IPS-11a (cell line): Measurements from ENCODE around the gene GPR137B.
"Not testable (repeated sequence)": the region's sequence is repeated elsewhere in the genome, so short reads cannot be mapped to it uniquely, and the experiment has no call there.

Experiments used
- H3K4me3 ChIP-seq: one replicate; pipeline ENCODE4 v1.5.1; 2013; ENCODE audit warnings: low read depth, low read length, control low read depth

Gene GPR137B

GRCh38 chr1:236142253-236143103 is at the start of gene GPR137B:
TSS of gene GPR137B (plus strand) at chr1:236142539. CDS start at chr1:236142623, 84 bp downstream.
- peak within 1 kb of the TSS; percentile 70 for H3K4me3 ChIP-seq

- no peak overlapping the region for H3K4me3 ChIP-seq
Observed at GRCh38 chr1:236092899-236093298, 49.4 kb upstream of the GPR137B start.

- H3K4me3 ChIP-seq, result no peak overlapping the region
Observed at GRCh38 chr1:236095705-236096520, 46.4 kb upstream of the GPR137B start.

DNA sequence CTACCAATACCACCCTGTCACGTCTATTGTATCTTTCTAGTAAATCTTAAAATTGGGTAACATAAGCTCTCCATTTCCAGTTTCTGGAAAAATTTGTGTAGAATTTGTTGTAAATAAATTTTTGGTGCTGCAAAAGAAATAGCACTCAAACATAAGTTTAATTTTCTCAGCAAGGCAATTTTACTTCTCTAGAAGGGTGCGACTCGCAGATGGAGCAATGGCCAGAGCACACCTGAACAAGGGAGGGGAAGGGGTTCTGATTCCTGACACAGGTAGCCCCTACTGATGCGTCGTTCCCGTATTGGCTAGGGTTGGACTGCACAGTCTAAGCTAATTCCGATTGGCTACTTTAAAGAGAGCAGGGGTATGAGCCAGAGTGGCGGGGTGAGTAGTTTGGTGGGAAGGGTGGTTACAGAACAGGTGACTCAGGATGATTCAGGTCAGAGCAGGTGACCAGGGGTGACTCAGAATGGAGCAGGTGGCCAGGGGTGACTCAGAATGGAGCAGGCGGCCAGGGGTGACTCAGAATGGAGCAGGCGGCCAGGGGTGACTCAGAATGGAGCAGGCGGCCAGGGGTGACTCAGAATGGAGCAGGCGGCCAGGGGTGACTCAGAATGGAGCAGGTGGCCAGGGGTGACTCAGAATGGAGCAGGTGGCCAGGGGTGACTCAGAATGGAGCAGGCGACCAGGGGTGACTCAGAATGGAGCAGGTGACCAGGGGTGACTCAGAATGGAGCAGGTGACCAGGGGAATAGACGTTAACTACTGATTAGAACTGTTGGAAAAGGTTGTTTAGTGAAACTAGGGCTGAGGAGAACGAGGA is 45.5 kb upstream of the GPR137B start:
- H3K4me3 ChIP-seq, result not testable (repeated sequence)

GRCh38 chr1:236098267-236098666 is 44.1 kb upstream of the GPR137B start:
- no peak overlapping the region for H3K4me3 ChIP-seq

DNA sequence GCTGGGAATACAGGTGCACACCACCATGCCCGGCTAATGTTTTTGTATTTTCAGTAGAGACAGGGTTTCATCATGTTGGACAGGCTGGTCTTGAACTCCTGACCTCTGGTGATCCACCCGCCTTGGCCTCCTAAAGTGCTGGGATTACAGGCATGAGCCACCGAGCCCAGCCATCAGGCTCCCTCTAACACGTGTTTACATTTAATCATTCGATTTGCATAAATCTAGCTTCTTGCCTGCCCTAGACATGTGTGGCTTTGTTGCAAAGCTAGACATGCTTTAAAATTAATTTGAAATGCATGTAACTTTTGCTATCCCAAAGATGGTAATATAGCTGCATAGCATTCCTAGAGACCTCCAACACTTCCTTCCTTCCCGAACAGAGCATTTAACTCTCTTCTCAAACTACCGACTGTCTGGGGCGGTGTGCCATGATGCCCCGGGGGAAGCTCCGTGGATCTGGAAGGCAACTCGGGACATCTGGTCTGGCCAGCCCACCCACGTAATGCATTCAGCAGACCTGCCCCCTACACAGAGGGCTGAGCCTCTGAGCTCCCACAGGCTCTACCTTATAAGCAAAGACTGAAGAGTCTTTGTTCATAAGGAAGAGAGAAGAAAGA is 42.9 kb upstream of the GPR137B start:
- no peak overlapping the region for H3K4me3 ChIP-seq

- no peak overlapping the region for H3K4me3 ChIP-seq
Observed at GRCh38 chr1:236100799-236101198, 41.5 kb upstream of the GPR137B start.

GRCh38 chr1:236101233-236102200 is 40.8 kb upstream of the GPR137B start:
- no peak overlapping the region for H3K4me3 ChIP-seq

DNA sequence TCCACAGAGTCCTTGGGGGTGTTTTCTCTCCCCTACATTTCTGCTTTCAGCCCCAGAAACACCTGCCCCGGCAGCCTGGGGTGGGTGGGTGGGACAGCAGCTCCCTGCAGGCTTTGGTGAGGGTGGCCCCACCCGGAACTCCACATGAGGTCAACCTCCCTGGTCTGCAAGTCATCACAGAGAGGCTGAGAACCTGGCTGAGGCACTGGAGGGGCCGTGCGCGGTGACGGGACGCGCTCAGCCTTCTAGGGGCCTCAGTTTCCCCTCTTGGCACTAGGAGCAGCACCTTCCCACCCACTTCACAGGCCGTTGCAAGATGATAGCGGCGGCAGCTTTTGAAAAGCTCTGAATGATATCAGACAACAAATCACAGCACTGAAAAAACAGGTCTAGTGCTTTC is 39.7 kb upstream of the GPR137B start:
- H3K4me3 ChIP-seq, result no peak overlapping the region

DNA sequence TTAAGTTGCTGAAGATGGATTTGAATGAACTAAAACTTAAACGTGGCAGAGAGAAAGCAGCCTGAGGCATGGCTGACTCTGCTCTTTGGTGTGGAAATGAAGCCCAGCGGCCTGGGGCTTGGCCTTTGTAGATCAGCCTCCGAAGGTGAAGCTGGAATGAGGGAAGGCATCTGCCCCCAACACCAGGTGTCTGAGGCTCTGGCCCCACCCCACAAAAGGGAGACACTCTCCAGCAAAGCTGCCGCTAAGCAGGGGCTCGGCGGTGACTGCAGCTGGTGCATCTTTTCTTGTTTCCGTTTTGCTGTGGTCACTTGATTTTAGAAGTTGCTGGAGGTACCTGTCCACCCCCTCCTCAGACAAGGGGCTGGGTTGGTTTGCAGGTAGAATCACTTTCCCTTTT is 39.3 kb upstream of the GPR137B start:
- no peak overlapping the region for H3K4me3 ChIP-seq

- H3K4me3 ChIP-seq, result no peak overlapping the region
Observed at GRCh38 chr1:236103646-236104218, 38.6 kb upstream of the GPR137B start.

DNA sequence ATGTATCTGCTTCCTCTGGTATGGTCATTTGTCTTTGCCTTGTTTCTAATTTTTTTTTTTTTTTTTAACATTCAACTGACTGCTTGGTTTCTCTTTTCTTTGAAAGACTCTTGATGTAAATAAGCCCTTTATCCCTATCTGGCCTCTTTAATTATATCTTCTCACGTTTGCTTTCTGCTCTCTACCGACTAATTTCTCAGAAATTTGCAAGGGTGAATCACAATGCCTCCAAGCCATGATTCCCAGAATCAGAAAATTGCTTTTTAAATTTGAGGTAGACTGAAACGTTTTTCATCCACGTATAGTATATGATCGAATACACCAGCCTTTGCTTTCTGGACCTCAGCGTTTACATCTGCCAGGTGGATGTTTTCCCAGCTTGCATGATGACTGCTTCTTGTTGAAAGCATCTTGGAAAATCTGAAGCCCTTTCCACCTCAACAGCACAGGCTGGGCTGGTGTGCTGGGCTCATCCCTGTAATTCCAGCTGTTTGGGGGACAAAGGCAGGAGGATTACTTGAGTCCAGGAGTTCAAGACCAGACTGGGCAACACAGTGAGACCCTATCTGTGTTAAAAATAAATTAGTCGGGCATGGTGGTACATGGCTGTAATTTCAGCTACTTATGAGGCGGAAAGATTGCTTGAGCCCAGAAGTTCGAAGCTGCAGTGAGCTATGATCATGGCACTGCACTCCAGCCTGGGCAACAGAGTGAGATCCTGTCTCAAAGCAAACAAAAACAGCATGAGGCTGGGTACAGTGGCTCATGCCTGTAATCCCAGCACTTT is 35.0 kb upstream of the GPR137B start:
- no peak overlapping the region for H3K4me3 ChIP-seq

DNA sequence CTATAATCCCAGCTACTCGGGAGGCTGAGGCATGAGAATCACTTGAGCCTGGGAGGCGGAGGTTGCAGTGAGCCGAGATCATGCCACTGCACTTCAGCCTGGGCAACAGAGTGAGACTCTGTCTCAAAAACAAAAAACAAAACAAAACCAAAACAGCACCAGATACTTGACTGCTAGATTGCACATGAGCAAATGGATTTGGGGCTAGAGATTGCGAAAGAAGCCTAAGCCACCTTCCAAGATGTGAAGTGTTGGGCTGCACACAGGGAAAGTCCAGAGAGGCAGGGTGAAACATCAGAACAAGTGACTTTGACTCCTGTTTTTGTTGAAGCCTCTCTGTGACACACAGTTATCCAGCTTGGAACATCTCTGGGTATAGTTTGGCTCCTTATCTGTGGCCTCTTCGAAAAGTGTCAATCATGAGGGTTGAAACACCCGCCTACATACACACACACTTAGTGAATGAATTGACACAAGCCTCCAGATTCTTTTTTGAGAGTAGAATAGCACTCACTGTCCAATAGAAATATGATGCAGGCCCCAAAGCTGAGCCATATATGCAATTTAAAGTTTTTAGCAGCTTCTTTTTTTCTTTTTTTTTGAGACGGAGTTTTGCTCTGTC is 34.2 kb upstream of the GPR137B start:
- H3K4me3 ChIP-seq, result no peak overlapping the region

DNA sequence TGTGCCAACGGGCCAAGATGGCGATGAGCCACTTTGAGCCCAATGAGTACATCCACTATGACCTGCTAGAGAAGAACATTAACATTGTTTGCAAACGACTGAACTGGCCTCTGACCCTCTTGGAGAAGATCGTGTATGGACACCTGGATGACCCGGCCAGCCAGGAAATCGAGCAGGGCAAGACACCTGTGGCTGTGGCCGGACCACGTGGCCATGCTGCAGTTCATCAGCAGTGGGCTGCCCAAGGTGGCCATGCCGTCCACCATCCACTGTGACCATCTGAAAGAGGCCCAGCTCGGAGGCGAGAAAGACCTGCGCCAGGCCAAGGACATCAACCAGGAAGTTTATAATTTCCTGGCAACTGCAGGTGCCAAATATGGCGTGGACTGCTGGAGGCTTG is 32.2 kb upstream of the GPR137B start:
- H3K4me3 ChIP-seq, result no peak overlapping the region

- no peak overlapping the region for H3K4me3 ChIP-seq
Observed at GRCh38 chr1:236111527-236112331, 30.6 kb upstream of the GPR137B start.

GRCh38 chr1:236112332-236112627 is 30.1 kb upstream of the GPR137B start:
- no peak overlapping the region for H3K4me3 ChIP-seq

GRCh38 chr1:236113324-236114032 is 28.9 kb upstream of the GPR137B start:
- no peak overlapping the region for H3K4me3 ChIP-seq
